Stimulated activated CD8-positive, alpha-beta memory T cell treated with anti-CD3 and anti-CD28 coated beads, Interleukin-12 subunit alpha, Interleukin-12 subunit beta, amount 100 ng/mL, for 24 hours (primary cell): ENCODE measurements around the gene FYCO1.

Experiments
- DNase-seq: peaks from one replicate; pipeline ENCODE4 v3.0.0-alpha.2; 2020; ENCODE audit errors: extremely low read depth

FYCO1 gene

DNA sequence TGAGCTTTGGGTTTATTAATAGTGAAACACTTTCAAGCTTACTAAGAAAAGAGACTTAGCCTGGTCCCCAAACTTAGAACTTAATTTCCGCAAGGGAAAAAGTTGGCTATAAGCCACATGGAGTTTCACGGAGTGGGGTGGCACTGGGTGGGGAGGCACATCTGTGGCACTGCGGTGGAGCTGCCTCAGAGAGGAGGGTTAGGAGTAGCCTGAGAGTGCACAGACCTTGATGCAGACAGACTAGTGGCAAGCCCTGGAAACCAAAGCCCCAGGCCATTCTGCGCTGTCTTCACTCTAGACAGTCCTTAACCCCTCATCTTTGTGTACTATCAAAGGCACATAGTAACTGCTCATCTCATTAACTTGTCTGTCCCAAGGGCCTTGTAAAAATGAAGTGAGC, 30.4 kb downstream of the FYCO1 start:
- DNase-seq: no peak

DNA sequence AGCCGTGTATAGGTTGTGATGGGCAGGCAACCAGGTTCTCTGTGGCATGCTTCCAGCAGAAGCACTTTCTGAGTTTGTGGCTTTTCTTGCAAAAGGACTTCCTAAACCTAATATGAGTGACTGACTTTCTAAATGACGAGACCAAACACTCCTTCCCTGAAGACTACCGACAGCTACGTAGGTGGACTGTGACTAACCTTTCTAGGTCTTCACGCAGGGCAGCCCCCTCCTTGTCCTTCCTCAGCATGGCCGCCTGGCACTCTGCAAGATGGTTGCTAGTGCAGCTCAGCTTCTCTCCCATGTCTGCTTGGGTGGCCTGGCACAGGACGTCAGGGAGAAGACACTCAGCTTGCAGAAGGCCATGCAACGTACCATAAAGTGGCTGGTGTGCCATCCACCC, 31.5 kb downstream of the FYCO1 start:
- DNase-seq: no peak

DNA sequence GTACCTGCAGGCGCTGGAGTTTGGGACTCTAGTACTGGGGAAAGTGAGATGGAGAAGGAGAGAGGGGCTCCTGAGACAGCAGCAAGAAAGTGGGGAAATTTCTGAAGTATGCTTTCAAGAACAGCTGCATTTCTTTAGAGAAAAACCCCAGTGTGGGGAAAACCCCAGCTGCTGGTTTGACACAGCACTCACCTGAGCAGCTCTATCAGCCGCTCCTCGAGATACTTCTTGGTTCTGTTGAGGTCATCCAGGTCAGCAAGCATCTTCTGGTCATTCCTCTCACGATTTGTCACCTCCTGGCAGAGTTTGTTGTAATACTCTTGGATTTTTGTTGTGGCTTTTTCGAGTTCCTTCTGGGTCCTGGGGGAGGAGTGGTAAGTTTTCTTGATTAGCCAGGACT, 33.6 kb downstream of the FYCO1 start:
- DNase-seq: no peak

DNA sequence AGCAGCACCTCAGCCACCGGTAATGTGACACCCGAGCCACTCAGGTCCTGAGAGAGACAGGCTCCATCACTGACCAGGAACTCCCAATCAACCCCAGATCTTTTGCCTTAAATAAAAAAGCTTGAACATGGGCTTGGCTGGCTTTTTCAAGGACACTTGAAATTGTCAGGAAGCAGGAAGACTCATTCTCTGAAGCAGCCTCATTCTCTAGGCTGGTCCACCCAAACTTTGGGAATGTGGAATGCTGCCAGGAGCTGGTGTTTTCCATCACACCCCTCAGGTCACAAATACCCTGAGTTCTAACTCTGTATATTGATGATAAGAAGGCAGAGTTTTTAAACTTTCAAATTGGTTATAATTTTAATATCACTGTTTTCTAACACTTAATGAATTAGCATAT, 35.3 kb downstream of the FYCO1 start:
- DNase-seq: no peak

DNA sequence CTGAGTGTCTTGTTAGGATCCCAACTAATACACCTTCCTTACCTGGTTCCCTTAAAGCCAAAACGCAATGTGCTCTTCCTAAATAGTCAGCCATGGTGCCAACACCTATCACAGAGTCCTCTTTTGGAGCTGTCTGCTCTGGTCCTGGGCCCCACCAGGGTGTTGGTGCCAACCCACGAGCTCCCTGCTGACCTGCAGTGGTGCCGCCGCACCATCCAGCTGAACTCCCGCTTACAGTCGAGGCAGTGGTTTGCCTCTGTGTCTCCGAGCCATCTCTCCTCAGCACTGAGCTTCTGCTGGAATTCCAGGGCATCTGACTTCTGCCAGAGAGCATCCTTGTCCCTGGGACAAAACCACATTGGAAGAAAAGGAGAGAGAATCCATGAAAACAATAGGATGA, 36.4 kb downstream of the FYCO1 start:
- DNase-seq: no peak

DNA sequence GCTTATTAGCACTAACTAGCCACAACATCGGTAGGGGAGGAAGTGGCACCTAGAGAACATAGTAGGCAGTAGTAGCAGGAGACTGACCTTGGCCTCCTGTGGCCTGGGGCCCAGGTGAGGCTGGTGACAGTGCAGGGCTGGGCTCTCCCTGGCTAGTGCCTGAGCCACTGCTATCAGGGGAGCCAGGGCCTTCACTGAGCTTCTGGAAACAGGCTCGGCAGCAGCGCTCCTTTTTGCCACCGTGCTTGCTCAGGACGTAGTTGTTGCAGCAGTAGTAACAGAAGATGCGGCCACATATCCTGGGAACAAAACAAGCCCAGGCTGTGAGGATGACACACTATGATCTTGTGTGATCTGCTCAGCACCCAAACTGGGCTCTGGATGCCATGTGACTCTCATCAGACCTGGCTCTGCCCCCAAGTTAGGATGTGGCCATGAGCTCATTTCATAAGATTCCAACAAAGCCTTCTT, 37.3 kb downstream of the FYCO1 start:
- no peak for DNase-seq

DNA sequence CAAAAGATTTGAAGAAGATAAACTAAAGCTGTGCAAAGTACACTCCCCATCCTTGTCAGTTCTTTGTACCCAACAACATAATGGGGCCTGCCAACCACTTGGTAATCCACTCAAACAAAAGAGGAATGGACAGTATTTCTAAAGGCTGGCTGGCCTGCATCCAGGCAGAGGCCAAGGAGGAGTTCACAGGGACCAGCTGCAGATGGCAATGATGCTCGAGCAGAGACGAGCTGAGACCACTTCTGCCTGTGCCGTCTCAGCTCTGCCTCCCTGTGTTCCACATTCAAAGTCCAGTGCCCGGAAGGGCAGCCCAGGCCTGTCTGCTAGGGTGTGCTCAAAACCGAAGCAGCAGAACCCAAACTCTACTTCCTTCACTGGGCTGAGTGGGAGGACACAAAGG, 38.0 kb downstream of the FYCO1 start:
- DNase-seq: no peak

DNA sequence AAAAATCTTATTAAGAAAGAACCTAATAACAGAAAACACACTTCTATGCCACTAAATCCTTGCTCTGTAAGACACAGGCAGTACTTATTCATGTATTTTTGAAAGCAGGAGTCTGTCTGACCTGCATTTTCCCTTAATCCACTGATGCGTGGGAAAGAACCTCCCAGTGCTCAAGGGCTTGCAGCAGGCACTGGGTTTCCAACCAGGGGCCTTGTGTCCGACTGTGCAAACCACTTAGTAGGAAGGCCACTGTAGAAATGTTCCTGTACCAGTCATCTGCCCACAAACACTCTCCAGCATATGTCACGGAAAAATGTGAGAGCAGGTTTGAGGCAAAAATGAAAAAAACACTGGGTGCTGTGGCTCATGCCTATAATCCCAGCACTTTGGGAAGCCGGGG, 39.9 kb downstream of the FYCO1 start:
- no peak for DNase-seq

DNA sequence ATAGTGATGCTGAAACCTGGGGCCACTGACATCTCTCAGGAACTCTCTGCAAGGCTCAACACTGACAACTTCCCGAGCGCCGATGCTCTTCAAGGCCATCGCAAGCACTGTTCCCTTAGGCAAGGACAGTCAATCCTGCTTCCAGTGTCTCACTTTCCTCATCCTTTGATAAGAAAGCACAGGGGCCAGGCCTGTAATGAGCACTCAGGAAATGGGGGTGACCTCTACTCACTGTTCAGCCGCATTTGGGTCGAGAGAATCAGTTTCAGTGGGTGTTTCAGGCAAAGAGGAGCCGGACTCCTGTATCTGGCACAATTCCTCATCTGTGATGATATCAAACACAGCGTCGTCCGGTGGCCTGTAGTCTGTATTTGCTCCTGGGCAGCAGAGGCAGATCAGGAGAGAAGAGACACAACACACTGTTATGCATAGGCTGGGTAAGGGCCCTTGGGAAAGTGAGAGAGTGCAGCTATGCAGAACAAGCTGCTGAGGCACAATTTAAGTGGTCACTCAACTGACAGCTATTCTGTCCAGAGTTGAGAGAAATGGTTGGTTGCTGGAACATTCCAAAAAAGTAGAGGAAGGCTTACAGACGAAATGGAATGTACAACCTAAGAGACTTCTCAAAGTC, 40.5 kb downstream of the FYCO1 start:
- DNase-seq: no peak

DNA sequence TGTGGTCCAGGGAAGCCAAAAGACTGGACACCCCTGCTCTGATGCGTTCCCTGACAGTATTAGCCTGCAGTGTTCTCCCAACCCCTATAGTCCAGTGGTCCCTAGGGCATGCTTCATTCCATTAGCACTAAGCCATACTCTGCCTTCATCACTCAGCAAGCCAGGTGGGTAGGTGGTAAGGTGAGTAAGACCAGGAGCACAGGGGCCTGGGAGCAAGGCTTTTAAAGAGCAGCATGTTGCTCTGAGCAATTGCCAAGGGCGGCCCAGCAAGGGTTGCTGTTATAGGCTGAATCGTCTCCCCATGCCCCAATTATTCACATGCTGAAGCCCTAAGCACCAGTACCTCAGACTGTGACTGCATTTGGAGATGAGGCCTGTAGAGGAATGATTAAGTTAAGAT, 41.3 kb downstream of the FYCO1 start:
- no peak for DNase-seq

DNA sequence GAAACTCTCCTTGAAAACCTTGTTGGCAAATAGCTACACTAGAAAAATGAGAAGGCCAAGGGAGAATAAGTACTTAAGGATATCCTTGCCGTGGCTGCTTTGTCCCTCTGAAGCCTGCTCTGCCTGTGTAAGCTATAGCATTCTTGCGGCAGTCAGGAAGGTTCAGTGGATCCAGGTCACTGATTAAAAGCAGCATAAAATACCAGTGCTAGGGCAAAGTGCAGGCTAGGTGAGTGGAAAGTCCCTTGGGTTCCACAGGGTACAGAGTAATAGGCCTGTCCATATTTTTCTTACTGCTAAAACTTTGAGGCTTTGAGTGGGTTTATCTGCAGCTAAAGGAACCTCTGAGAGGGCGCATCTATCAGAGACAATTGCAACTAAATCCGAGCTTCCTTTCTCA, 42.1 kb downstream of the FYCO1 start:
- DNase-seq: no peak

DNA sequence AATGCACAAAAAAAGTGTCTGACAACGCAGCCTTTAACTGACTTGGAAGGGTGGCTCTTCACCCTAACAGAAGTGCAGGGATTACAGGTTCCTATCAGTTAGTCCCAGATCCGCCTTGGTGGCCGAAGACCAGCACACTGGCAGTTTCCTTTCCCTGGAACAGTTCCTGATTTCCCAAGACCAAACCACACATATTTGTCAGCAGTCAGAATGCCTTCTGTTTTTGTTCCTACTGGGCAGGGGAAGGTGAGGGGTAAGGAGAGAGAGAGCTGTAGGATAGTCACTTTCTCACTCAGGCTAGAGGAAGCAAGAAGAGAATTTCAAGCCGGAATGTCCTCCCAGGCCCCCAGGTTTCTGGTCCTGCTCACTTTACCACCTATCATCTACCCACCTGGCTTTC, 43.2 kb downstream of the FYCO1 start:
- DNase-seq: no peak

DNA sequence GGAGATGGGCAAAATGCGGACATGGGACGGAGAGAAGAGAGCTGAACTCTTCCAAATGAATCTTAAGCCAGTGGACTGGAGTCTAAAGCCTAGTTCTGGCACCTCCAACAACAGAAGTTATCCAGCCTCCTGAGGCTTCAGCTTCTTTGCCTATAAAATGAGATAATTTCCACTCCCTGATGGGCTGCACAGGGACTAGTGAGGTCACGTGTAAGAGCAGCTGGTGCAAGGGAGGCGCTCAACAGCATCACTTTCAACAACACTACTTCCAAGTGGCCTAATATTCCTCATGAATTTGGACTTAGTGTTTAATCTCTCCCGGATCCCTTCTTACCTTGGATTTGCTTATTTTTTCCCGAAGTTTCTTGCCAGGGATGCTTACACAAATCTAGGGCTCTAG, 43.7 kb downstream of the FYCO1 start:
- DNase-seq: no peak

DNA sequence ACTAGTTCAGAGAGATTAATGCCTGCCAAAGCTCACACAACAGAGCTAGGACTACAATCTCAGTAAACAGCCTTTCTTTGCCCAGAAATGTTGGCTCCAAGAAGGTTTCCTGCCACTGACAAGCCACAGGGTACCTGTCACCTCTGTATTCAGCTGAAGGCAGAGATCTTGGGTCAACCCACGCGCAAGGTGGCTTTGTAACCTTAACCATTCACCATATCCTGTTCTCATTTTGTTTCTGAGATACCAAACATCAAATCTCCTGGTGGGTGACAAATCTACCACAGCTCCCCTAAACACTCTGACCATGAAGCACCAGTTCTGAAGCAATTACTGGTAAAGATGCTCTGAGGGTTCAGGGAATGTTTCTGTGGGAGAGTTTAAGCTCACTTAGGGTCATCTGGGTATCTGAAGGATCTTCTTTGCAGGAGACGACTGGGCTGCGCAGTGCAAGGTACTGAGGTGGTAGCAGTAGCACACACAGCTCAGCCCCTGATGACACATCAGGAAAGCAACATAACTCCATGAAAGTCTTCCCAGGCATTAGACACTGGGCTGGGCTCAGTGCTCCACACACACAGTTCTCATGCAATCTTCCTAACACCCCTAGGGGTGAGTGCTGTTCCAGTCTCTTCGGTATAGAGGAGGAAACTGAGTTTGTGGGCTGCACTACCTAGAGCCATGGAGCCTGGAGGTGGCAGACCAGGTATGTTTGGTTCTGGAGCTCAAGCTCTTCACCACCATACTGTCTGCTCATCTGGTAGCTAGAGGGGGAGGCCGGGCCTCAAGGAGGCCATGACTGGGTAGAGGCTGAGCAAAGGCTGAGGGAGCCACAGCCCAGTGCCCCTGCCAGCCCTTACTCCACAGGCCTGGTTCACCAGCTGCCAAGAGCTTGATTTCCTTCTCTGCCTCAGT, 44.7 kb downstream of the FYCO1 start:
- no peak for DNase-seq

DNA sequence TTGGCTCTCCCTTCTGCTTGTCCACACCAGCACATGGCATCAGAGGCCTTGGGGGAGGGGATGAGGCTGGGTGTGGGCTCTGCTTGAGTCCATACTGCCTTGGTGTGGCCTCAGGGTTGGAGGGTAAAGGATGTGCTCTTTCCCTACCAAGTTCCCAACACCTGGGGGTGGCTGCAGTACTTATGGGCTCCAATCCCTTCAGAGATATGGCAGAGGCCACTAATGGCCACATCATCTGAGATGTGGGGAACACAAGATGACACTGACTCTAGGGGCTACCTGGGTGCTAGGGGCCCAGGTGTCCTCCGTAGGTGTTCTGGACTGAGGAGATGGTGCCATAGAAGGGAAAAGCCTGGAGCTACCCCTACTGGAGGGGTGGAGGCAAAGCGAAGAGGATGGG, 45.5 kb downstream of the FYCO1 start:
- no peak for DNase-seq

DNA sequence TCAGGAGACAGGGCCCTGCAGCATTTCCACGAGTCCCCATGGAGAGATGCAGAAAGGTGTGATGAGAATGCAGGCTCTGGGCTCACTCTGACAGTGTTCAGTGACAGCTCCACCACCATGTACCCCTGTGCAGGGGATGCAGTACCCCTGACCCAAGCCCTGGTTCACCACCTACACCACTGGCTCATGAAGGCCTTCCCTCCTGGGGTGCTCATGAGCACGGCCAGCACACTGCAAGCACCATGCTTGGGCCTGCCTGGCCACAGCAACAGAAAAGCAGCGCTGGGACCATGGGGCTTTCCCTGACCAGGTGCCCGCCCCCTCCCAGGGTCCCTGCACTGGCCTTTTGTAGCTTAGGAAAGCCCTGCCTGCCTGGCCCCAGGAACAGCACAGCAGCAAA, 46.2 kb downstream of the FYCO1 start:
- no peak for DNase-seq

DNA sequence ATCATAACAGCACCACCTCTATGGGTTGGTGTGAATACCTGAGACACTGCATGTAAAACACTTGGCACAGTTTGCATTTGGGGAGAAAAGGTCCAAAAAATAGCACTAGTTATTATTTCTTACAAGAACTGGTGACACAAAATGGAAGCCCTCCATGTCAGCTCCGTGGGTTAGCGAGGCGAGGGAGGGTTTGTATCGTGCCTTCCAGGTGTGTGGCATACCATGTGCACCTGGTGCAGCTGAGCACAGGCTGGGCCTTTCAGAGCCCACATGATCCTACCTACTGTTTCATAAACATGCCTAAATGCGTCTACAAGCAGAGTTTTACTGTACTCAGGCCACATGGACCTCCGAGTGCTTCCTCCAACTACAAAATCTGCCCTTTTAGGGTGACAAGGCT, 46.7 kb downstream of the FYCO1 start:
- DNase-seq: no peak

DNA sequence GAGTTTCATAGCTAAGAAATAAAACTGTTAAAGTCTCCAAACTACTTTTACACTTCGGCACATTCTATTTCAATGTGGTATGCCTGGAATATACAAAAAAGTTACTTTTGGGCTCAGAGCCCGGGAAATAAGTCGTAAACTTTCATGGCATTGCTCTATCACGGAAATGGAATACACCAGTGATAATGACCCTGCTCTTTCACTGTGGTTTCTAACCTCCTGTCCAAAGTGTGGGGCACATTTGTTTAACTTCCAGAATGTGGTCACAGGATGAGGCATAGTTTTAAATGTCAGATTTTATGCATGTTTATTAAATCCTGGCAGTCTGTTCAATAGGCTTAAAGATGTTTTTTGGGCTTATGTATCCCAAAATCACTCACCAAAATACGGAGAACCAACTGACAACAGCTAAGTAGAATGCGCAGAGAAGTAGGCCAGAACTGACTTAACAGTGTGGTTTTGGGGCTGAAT, 47.3 kb downstream of the FYCO1 start:
- no peak for DNase-seq

DNA sequence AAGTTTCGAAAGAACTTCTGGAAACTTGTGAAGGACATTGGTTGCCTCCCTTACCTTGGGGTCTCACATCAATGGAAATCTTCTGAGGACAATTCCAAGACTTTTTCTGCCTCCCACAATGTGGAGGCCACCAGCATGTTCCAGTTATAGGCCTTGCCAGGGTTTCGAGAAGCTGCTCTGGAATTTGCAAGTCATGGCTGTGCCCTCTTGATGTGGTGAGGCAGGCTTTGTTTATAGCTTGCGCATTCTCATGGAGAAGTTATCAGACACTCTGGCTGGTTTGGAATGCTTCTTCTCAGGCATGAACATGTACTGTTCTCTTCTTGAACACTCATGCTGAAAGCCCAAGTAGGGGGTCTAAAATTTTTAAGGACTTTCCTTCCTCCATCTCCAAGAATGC, 48.3 kb downstream of the FYCO1 start:
- no peak for DNase-seq

DNA sequence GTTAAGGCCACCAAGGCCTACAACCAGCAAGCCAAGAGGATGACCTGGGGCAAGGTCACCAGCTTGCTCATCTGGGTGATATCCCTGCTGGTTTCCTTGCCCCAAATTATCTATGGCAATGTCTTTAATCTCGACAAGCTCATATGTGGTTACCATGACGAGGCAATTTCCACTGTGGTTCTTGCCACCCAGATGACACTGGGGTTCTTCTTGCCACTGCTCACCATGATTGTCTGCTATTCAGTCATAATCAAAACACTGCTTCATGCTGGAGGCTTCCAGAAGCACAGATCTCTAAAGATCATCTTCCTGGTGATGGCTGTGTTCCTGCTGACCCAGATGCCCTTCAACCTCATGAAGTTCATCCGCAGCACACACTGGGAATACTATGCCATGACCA, 48.7 kb downstream of the FYCO1 start:
- no peak for DNase-seq

DNA sequence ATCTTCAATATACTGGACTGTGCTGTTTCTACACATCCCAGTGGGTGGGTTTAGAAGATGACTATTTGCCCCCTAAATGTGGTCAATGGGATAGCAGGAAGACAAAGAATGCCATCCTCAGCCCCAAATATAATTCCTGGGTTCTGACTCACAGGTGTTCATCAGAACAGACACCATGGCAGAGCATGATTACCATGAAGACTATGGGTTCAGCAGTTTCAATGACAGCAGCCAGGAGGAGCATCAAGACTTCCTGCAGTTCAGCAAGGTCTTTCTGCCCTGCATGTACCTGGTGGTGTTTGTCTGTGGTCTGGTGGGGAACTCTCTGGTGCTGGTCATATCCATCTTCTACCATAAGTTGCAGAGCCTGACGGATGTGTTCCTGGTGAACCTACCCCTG, 49.3 kb downstream of the FYCO1 start:
- DNase-seq: no peak

DNA sequence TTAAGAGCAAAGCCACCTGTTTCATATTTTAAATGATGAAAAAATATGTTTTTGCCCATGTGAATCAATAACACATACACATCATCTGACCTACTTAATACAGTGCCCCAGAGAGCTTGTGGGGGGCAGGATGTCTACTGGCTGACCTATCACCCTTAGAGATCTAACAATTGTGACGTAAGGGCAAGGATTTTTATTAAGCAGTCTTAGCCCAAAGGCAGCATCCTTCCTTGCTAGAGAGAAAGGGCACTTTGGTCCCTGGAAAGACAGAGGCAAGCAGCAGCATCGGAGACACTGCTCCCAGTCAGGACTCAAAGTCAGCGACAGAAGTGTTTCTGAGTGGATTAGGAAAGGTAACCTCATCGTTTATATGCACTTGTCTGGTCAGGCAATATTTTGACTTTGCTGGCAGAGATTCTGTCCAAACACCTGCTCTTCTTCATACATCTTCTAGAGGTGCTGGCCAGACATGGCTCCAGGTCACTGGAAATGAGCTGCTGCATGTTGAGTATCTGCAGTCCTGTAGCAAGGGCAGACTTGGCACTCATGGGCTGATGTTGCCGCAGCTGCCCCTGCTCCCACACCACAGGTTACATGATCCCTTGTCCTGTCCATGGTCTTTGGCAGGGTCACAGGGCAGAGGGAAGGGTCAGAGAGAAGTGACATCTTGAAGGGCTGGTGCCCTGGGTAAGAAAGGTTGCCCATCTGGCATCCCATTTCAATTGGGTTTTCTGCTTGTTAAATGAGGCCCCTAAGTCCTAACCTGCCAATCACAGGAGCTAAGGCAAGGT, 50.6 kb downstream of the FYCO1 start:
- no peak for DNase-seq
